ENCODE measurements around the gene MBD3L4. TPM values are rescaled to one million over a fixed set of nuclear protein-coding genes. Genes with fewer than 3 reads are reported as not detected.

Gene MBD3L4
- total RNA-seq, 4 donors from 2014 or later: not detected

DNA sequence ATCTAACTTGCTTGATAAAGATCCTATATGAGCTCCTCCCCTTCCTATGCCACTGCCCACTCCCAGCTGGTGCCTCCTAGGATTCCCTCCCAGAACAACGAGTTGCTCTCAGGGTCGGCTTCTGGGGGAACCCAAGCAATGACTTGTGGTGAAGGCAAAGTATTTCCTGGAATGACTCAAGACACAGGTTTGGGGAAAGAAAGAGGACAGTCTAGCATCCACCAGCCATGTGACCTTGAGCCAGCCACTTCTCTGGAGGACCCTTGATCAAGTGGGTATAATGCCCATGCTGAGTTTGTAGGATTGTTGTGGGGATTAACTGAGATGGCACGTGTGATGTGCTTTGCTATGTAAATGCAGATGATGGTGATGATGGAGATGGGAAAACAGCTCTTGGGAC lies 51.7 kb downstream of the MBD3L4 start:
- 49% methylated on average over 3 of the region's 3 CpGs for WGBS
- Histone ChIP-seq H3K27me3 (no peaks in the 10 kb centered on the region), H3K36me3 (no peaks in the 10 kb centered on the region), H3K27ac (no peak overlapping the region), H3K9me3 (peaks cover 10% of the 10 kb centered on the region), H3K4me1 (no peaks in the 10 kb centered on the region), H3K4me3 (no peak overlapping the region)
- TF ChIP-seq POLR2AphosphoS5 (IDR thresholded peaks at IDR 0.05) (no peak), POLR2A (IDR thresholded peaks at IDR 0.05) (no peak), EP300 (IDR thresholded peaks at IDR 0.05) (no peak)
- TF ChIP-seq, protein P1, sequence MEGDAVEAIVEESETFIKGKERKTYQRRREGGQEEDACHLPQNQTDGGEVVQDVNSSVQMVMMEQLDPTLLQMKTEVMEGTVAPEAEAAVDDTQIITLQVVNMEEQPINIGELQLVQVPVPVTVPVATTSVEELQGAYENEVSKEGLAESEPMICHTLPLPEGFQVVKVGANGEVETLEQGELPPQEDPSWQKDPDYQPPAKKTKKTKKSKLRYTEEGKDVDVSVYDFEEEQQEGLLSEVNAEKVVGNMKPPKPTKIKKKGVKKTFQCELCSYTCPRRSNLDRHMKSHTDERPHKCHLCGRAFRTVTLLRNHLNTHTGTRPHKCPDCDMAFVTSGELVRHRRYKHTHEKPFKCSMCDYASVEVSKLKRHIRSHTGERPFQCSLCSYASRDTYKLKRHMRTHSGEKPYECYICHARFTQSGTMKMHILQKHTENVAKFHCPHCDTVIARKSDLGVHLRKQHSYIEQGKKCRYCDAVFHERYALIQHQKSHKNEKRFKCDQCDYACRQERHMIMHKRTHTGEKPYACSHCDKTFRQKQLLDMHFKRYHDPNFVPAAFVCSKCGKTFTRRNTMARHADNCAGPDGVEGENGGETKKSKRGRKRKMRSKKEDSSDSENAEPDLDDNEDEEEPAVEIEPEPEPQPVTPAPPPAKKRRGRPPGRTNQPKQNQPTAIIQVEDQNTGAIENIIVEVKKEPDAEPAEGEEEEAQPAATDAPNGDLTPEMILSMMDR (IDR thresholded peaks at IDR 0.05): no peak
- DNase-seq (ENCODE audit: low spot score in 2 of 2): no peak

DNA sequence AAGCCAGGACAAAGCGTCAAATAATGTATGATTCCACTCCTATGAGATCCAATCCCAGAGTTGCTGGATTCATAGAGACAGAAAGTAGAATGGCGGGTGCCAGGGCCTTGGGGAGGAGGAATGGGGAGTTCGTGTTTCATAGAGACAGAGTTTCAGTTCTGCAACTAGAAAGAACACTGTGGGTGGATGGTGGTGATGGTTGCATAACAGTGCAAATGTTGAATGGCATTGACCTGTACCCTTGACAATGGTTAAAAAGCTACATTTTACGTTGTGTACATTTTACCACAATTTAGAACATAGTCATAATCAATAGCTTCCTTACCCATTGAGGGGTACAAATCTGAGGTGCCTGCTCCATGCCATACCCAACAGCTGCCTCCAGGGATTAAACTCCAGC lies 52.1 kb downstream of the MBD3L4 start:
- H3K9me3 ChIP-seq: peaks cover 10% of the 10 kb centered on the region
- 64% methylated on average over 4 of the region's 4 CpGs for WGBS
- TF ChIP-seq, protein P1 (IDR thresholded peaks at IDR 0.05): no peak
- TF ChIP-seq POLR2AphosphoS5 (IDR thresholded peaks at IDR 0.05) (no peak), EP300 (IDR thresholded peaks at IDR 0.05) (no peak), POLR2A (IDR thresholded peaks at IDR 0.05) (no peak)
- no peaks in the 10 kb centered on the region for H3K4me1 ChIP-seq
- no peaks in the 10 kb centered on the region for H3K36me3 ChIP-seq
- no peak overlapping the region for H3K27ac ChIP-seq
- H3K27me3 ChIP-seq: no peaks in the 10 kb centered on the region
- H3K4me3 ChIP-seq: no peak overlapping the region
- DNase-seq (ENCODE audit: low spot score in 2 of 2): no peak

Other genes with a start within 250 kb of the MBD3L4 start
- gene ADGRE1, start 152.6 kb downstream of the MBD3L4 start, total RNA-seq: not detected
- not detected for gene MBD3L2B, start 18.7 kb downstream of the MBD3L4 start, total RNA-seq
- gene MBD3L5, start 9.6 kb downstream of the MBD3L4 start, total RNA-seq: not detected
- gene MBD3L2, start 9.1 kb upstream of the MBD3L4 start, total RNA-seq: not detected
- not detected for gene MBD3L3, start 18.5 kb upstream of the MBD3L4 start, total RNA-seq
- 1 to 10 TPM; 6.7 to 9.9 (median 7.7) TPM for gene ZNF557, start 29.5 kb upstream of the MBD3L4 start, total RNA-seq

Measured in suprapubic skin (tissue), 4 donors.